Stimulated activated CD4-positive, alpha-beta T cell treated with anti-CD3 and anti-CD28 coated beads, Interleukin-15, amount 100 ng/mL, for 24 hours (primary cell): ENCODE results near the gene ELMO3.

Source experiments
- DNase-seq: peaks from one replicate; pipeline ENCODE4 v3.0.0-alpha.2; 2020

Gene ELMO3

GRCh38 chr16:67226804-67227566 is 28.1 kb downstream of the ELMO3 start, which contains the start of gene TMEM208:
TMEM208 (plus strand) TSS chr16:67227130; CDS start chr16:67227219, 89 bp downstream.
- DNase-seq = peak; percentile 99

GRCh38 chr16:67227567-67227921 is 28.6 kb downstream of the ELMO3 start:
- DNase-seq = no peak

GRCh38 chr16:67228034-67228785 is 29.3 kb downstream of the ELMO3 start:
- no peak for DNase-seq

- no peak for DNase-seq
Measured at GRCh38 chr16:67228905-67229304, 30.0 kb downstream of the ELMO3 start.

GRCh38 chr16:67229906-67230808 is 31.2 kb downstream of the ELMO3 start:
- DNase-seq = no peak

- no peak for DNase-seq
Measured at GRCh38 chr16:67230809-67231660, 32.1 kb downstream of the ELMO3 start.

GRCh38 chr16:67233596-67233995 is 34.7 kb downstream of the ELMO3 start:
- no peak for DNase-seq

- DNase-seq = no peak
Measured at GRCh38 chr16:67234180-67234597, 35.3 kb downstream of the ELMO3 start.

- peak; percentile 48 for DNase-seq
Measured at GRCh38 chr16:67235816-67236562, 37.1 kb downstream of the ELMO3 start.

- peak; percentile 82 for DNase-seq
Measured at GRCh38 chr16:67236563-67237395, 37.8 kb downstream of the ELMO3 start.

GRCh38 chr16:67237396-67238277 is 38.7 kb downstream of the ELMO3 start:
- DNase-seq = no peak

- DNase-seq = no peak
Measured at GRCh38 chr16:67238278-67238575, 39.3 kb downstream of the ELMO3 start.

GRCh38 chr16:67238806-67239470 is 40.0 kb downstream of the ELMO3 start:
- no peak for DNase-seq

GRCh38 chr16:67240506-67240905 is 41.6 kb downstream of the ELMO3 start:
- no peak for DNase-seq

- no peak for DNase-seq
Measured at GRCh38 chr16:67241008-67241900, 42.3 kb downstream of the ELMO3 start.

GRCh38 chr16:67242138-67242730 is 43.3 kb downstream of the ELMO3 start:
- no peak for DNase-seq

GRCh38 chr16:67243481-67243880 is 44.5 kb downstream of the ELMO3 start:
- DNase-seq = no peak
